Subcutaneous adipose tissue (tissue), 4 donors: ENCODE results near the gene PRRX1. TPM values are rescaled to one million over a fixed set of nuclear protein-coding genes. Genes with fewer than 3 reads are reported as not detected.

Experiments
- total RNA-seq, 4 donors: library from RNA; depleted of rRNA; stranded (reverse); fragments of >200 nt; gene quantifications; one replicate each; pipeline ENCODE4 v1.1.0, GENCODE V29; 2016
- TF ChIP-seq, protein P1 (sequence below): fragments of 450-650 bp; IDR thresholded peaks from one replicate; pipeline ENCODE4 v1.5.1; 2016; ENCODE audit warnings: low read depth, mild to moderate bottlenecking, control low read depth, antibody characterized with exemption, moderate library complexity

PRRX1 gene
- total RNA-seq, 4 donors from 2014 or later = 75.3 to 115 (median 87.3) TPM

DNA sequence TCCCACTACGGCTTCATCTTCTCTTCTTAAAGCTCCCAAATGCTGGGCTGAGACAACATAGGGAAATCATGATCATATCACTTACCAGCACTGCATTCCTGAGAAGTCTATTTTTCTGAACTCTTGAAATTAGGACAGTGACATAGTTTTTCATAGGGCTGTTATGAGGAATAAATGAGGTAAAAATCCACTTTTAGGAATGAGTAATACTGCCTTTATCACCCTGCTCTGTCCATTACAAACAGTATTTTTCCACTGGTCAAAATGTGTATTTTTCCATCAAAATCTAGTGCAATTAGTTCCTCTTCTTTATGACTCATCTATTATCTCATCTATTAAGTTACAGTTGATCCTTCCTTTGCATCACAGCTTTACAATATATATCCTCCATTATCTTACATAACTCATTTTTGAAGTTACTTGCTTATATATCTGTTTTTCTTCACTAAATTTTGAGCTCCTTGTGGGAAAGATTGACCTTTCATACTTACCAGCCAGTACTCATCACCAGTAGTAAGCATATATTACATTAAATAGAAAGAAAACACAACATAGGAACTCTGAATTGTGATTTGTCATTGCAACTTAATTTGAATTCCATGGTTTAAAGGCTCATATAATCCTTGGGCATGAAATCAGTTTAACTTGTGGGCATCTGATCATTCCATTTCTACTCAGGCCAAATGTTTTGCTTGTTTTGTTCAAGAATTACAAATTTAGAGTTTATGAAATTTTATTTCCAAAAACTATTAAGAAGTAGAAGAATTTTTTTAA is 37.1 kb downstream of the PRRX1 start:
- TF ChIP-seq, protein P1, sequence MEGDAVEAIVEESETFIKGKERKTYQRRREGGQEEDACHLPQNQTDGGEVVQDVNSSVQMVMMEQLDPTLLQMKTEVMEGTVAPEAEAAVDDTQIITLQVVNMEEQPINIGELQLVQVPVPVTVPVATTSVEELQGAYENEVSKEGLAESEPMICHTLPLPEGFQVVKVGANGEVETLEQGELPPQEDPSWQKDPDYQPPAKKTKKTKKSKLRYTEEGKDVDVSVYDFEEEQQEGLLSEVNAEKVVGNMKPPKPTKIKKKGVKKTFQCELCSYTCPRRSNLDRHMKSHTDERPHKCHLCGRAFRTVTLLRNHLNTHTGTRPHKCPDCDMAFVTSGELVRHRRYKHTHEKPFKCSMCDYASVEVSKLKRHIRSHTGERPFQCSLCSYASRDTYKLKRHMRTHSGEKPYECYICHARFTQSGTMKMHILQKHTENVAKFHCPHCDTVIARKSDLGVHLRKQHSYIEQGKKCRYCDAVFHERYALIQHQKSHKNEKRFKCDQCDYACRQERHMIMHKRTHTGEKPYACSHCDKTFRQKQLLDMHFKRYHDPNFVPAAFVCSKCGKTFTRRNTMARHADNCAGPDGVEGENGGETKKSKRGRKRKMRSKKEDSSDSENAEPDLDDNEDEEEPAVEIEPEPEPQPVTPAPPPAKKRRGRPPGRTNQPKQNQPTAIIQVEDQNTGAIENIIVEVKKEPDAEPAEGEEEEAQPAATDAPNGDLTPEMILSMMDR = no peak

DNA sequence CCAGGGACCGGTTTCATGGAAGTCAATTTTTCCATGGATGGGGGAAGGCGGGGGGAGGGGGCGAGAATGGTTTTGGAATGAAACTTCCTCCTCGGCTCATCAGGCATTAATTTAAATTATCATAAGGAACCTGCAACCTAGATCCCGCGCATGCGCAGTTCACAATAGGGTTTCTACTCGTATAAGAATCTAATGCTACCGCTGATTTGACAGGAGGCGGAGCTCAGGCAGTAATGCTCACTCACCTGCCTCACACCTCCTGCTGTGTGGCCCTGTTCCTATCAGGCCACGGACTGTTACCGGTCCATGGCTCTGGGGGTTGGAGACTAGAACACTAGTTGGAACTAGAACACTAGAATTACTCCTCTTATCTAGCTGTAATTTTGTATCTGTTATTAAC is 38.0 kb downstream of the PRRX1 start:
- TF ChIP-seq, protein P1 = no peak

DNA sequence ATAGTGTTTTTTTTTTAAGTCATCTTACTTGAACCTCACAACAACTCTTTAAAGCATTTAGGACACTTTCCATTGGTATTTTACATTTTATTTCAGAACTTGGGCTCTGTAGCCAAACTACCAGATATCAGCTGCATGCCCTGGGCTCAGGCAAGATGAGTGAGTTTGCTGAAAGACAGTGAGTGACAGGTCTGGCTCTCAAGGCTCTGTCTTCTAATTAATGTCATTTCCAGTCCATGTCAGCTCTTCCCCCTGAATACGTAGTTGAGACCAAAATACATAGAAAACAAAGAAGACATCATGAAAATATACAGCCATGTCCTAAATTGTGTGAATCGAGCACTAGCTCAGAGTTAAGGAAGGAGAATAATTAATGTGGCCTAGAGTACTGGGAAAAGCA is 39.7 kb downstream of the PRRX1 start:
- TF ChIP-seq, protein P1 = no peak

DNA sequence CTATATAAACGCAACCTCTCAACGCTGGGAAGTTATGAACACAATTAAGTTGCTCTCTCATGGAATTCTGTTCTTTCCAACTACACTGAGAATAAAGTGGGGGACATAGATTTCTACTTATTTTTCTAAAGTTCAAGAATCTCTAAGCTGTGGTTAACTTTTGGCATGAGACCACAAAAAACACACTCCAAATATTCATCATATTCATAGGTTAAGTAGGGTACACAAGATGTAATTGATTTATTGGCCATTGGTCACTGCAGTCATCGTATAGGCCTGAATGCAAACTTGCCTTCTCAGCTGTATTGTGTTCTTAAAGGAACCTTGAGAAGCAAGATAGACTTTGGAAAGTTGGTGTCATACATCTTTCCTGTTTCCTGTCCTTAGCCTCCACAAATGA is 40.3 kb downstream of the PRRX1 start:
- TF ChIP-seq, protein P1 = no peak

DNA sequence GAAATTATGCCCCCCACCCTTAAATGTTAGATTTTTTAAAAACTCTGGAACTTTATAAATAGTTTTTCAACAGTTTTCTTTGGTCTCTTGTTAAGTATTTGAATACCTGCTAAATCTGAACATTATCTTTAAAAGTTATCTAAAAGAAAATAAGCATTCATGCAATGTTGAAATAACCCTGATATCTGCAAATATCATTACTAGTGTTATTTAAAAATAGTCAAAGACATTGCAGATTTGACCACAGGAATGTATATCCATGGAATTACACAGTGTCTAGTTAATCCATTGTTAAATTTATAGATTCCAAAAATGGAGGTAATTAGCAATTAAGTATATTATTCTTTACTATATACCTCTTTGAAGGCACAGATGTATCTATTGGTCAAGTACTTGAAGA is 42.0 kb downstream of the PRRX1 start:
- TF ChIP-seq, protein P1 = no peak

DNA sequence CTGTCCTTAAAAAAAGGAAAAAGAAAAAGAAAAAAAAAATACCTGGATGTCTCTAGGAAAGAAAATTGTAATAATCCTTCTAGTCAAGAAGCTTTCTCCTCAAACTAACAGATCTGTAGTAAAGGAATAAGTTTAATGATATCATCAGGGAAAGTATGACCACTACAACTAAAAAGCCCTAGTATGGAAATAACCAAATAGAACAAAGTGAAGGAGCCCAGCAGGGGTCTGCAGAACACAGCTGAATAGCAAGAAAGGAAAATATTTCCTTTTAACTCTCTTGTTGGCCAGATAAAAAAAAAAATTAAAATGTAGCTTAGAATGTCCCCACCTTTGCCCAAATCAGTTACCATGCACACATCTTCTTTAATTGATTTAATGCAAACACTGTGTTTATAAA is 43.2 kb downstream of the PRRX1 start:
- TF ChIP-seq, protein P1 = no peak

DNA sequence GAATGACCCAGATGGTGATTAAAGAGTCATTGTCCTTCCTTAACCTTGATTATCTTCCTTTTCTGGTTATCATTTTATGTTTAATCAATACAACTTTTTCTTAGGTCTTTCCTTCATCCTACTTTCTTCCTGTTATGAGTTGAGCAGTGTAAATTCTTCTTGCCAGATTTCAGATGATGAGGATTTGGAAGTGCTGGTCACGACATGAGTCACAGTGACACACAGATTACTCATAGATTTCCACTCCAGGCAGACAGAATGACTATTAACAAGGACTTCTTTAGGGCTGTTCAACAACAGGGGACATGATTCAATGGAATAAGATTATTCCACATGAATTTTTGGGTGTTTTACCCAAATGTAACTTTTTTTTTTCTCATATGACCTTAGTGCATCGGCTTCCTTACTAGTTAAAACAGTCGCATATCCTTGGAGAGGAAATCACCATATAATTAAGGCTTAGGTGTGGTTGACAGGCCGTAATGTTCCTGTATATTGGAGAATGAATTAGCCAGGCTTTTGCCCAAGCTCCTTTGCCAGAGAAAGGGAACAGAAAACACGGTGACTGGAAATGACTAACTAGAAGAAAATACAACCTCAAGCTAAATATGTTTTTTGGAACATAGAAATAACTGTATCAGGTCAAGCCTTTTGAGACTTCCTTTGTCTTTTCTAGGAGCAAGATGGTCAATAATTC is 44.2 kb downstream of the PRRX1 start:
- TF ChIP-seq, protein P1 = no peak
